ENCODE measurements around the gene SLC25A40.
"Not testable (repeated sequence)": the region's sequence is repeated elsewhere in the genome, so short reads cannot be mapped to it uniquely, and the experiment has no call there.

The SLC25A40 gene

DNA sequence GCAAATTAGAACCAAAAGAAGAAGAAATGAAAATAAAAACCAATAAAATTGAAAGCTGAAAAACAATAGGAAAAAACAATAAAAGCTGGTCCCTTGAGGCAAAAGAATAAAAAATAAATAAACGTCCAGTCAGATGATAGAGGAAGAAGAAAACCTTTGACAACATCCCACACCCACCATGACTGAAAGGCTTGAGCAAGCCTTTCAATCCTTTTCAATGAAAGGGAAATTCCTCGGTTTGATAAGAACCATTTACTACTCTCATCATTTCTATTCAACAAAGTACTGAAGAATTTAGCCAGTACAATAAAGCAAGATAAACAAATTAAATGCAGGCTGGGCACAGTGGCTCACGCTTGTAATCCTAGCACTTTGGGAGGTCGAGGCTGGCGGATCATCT lies 3.8 kb downstream of the SLC25A40 start:
- no peak for DNase-seq (ENCODE audit: low read depth, low spot score)

DNA sequence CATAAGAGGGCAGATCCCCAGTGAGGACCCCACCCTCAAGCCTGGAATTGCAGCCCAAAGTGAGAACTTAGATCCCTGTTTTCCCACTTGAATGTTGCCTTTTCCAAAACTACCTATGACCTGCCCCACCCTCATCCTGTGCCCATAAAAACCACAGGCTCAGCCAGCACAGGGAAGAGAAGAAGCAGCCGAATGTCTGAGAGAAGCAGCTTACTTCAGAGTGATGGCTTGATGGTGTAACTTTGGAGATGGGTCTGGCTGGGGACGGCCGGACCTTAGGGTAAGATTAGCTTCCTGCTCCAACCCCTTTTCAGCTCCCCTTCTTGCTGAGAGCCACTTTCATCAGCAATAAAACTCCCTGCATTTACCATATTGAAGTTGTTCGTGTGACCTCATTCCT lies 5.7 kb downstream of the SLC25A40 start:
- DNase-seq (ENCODE audit: low read depth, low spot score), result no peak

DNA sequence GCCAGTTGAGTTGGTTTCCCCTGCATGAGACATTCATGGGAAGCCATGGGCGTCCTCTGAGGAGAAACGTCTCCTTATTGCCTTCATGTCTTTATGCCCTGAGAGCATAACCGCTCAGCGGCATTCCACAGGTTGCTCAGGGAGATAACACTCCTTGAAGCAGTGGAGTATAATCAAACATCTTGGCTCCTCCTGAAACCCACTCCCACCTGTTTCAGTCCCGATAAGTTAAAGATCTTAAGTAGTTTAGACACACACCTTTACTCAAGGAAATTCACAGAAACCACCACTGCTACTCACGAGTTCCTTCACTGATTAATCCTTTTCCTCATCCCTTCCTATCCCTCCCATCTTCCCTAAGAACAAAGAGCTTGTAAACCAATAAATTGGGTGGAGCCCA lies 9.6 kb downstream of the SLC25A40 start:
- DNase-seq (ENCODE audit: low read depth, low spot score), result not testable (repeated sequence)

DNA sequence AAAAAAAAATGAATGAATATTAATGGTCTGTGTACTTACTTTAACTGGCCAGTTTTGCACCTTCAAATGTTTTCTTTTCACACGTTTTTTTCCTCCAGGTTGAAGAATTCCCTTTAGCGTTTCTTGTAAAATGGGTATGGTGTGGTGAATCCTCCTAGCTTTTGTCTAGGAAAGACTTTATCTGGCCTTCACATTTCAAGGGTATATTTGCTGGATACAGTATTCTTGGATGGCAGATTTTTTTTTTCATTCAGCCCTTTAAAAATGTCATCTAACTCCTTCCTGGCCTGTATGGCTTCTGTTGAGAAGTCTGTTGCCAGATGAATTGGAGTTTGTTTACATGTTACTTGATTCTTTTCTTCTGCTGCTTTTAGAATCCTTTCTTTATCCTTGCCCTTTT lies 10.1 kb downstream of the SLC25A40 start:
- DNase-seq (ENCODE audit: low read depth, low spot score), result no peak

DNA sequence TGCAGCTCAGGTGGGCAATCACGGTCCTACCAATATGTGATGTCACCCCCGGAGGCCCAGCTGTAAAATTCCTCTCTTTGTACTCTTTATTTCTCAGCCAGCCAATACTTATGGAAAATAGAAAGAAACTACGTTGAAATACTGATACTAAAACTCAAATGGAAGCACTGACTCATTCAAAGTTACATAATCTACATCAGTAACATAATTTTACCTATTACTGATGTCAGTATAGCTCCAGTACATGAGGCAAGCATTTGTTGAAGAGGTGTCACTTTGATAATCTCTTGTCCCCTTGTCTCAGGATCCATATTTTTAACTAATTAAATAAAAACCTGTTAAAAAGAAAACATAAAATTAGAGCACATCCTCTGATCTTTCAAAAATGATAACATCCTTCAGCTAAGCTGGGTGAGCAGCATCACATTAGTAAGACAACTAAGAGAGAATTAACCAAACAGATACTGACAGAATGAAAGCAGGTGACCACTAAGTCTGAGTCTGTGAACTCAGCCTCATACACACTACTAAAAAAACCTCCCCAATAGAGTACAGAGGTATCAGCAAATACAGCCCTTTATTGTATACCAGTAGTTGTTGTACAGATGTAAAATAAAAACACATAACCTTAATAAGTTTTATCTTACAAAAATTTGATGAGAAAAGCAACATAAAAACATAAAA lies 17.6 kb downstream of the SLC25A40 start:
- no peak for DNase-seq (ENCODE audit: low read depth, low spot score)

DNA sequence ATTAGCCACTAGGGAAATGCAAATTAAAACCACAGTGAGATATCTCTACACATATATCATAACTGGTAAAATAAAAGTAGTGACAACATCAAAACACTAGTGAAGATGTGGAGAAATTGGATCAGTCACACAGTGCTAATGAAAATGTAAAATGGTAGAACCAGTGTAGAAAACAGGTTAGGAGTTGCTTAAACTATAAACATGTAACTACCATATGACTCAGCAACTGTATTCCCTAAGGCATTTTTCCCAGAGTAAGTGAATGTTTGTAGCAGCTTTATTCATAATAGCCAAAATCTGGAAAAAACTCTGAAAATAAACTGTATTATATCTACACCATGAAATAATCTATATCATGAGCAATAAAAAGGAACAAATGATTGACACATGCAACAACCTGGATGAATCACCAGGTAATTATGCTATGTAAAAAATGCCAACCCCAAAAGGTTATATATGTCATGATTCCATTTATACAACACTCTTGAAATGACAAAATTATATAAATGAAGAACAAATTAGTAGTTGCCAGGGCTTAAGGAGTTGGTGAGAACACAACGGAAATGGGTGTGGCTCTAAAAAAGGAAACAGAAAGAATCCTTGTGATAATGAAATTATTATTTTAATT lies 22.8 kb downstream of the SLC25A40 start:
- no peak for DNase-seq (ENCODE audit: low read depth, low spot score)

DNA sequence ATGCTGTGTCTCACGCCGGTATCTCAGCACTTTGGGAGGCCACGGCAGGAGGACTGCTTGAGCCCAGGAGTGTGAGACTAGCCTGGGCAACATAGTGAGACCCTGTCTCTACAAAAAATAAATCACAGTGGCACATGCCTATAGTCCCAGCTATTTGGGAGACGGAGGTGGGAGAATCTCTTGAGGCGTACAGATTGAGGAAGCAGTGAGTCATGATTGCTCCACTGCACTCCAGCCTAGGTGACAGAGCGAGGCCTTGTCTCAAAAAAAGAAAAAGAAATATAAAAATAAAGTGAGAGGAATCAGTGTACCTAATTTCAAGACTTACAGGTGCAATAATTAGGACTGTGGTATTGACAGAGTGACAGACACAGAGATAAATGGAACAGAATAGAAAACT lies 23.9 kb downstream of the SLC25A40 start:
- DNase-seq (ENCODE audit: low read depth, low spot score), result no peak

DNA sequence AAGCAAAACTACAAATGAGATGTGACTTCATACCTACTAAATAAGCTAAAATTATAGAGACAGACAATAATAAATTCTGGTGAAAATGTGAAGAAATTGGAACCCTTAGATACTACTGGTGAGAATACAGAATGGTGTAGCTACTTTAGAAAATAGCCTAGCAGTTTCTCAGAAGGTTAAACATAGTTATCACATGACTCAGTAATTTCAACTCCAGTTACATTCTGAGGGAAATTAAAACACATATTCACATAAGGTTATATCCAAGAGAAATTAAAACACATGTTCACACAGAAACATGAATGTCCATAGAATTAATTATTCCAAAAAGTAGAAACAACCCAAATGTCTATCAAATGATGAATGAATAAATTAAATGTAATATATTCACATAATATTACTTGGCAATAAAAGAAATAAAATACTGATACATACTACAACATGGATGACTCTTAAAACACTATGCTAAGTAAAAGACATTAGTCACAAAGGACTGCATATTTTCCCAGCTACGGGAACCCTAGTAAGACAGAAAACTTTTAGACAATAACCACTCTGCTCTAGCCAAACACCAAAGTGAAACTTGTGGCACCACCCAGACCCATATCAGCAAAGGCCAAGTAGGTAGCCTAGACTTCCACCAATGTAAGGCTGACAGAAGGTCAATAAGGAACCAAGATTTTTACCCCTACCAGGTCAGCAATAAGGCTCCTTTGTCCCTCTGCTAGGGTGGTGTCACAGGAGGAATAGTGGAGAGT lies 25.1 kb downstream of the SLC25A40 start:
- no peak for DNase-seq (ENCODE audit: low read depth, low spot score)

DNA sequence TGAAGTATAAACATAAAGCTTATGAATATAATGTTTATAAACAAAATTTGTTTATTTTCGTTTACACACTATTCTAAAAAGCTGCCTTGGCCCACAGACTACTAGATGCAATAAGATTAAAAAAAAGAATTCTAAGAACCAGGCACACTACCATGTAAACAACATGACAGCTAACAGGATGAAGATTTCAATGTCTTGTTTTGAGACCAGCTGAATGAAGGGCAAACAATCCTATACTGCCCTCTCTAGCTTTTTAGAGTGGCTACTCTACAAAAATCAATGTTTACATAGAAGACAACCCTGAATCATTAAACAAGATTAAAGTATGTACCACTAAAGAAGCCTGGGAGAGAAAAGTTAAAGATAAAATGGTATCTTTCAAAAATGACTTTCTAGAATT lies 38.6 kb downstream of the SLC25A40 start:
- no peak for DNase-seq (ENCODE audit: low read depth, low spot score)

DNA sequence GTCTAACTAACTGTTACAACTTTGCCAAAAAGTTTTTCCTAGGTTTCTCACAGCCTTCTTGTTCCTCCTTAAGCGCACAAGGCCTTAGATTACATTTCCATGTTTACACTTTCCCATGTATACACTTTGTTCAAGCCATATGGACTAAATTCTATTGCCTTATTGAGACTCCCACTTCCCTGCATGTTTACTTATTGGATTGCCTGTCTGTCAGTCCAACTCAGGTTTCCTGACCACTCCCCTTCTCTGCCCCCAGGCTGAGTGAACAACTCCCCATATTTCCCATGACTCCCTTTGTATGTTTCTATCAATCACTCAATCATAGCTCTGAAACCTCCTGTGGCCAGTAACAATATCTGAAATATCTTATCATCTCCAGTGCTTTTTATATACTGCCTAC lies 43.0 kb downstream of the SLC25A40 start:
- DNase-seq (ENCODE audit: low read depth, low spot score), result no peak

DNA sequence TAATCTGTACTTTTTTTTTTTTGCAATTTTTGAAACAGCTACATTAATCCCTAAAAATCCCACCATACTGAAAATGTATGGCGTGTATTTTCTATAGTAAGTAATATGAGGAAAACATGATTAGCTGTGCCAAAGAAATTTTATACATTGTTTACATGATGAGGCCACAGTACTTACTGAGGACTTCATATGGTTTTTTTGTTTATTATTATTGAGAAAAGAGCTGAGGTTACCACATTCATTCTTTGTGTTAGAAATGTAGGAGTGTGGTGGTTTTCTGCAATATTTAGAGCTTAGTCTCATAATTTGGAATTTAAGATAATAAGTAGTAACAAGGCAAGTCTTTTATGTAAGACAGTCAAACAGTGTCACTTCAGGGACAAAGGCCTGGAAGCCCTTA lies 45.1 kb downstream of the SLC25A40 start:
- DNase-seq (ENCODE audit: low read depth, low spot score), result no peak

DNA sequence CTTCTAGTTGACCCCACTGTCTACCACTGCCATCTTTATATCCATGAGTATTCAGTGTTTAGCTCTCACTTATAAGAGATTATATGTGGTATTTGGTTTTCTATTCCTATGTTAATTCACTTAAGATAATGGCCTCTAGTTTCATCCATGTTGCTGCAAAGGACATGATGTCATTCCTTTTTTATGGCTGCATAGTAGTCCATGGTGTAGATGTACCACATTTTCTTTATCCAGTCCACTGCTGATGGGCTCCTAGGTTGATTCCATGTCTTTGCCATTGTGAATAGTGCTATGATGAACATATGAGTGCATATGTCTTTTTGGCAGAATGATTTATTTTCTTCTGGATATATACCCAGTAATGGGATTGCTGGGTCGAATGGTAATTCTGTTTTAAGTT lies 47.8 kb downstream of the SLC25A40 start:
- not testable (repeated sequence) for DNase-seq (ENCODE audit: low read depth, low spot score)

DNA sequence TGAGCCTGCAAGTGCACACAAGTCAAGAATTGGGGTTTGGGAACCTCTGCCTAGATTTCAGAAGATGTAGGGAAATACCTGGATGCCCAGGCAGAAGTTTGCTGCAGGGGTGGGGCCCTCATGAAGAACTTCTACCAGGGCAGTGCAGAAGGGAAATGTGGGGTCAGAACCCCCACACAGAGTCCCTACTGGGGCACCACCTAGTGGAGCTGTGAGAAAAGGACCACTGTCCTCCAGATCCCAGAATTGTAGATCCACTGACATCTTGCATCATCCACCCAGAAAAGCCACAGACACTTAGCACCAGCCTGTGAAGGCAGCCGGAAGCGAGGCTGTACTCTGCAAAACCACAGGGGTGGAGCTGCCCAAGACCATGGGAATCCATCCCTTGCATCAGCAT lies 50.8 kb downstream of the SLC25A40 start:
- not testable (repeated sequence) for DNase-seq (ENCODE audit: low read depth, low spot score)

DNA sequence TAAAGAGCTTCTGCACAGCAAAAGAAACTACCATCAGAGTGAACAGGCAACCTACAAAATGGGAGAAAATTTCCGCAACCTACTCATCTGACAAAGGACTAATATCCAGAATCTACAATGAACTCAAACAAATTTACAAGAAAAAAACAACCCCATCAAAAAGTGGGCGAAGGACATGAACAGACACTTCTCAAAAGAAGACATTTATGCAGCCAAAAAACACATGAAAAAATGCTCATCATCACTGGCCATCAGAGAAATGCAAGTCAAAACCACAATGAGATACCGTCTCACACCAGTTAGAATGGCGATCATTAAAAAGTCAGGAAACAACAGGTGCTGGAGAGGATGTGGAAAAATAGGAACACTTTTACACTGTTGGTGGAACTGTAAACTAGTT lies 54.1 kb downstream of the SLC25A40 start:
- not testable (repeated sequence) for DNase-seq (ENCODE audit: low read depth, low spot score)

DNA sequence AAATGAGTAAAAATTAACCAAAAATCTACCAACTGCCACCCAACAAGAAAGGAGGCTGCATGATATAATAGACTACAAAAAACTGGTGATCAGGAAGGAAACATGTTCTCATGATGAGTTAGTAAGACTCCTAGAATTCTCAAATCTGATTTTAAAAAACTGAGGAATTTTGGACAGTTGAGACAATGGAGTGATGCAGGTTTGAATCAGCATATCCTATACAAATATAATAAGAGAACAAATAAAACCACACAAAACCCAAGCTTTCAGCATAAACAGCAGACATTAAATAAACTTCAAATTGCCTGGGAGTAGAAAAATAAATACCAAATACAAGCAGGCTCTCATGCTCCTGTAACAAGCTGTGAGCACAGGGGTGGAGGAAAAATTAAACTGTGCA lies 57.8 kb downstream of the SLC25A40 start:
- DNase-seq (ENCODE audit: low read depth, low spot score), result no peak

DNA sequence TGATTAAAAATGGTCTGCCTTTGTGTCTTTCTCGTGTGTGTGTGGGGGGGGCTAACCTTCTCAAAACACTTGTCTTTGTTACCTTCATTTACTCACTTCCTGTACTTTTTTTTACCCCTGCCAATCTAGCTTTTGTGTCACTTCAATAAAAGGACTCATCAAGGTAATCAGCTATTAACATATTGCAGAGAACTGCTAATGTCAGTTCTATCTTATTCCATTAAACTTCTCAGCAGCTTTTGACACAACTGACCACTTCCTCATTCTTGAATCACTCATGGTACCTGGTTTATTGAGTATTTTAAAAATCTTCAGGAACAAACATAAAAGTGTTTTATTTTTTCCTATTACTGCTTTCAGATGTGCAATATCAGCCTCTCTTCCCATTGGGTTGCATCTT lies 59.8 kb downstream of the SLC25A40 start:
- DNase-seq (ENCODE audit: low read depth, low spot score), result no peak

DNA sequence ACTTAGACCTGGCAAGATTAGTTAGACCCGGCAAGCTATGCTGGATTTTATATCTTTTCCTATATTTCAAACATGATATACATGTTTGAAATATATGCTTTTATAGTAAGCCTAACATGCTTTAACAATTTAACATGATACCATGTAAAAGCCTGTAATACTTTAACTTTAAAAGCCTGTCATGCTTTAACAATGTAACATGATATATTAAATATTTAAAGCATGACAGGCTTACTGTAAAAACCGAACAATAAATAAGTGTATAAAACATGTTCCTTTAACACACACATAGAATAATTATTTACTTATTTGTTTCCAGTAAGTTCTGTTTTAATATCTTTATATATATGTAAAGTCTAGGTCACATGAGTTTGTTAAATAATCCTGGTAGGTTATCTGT lies 65.4 kb downstream of the SLC25A40 start:
- DNase-seq (ENCODE audit: low read depth, low spot score), result no peak

DNA sequence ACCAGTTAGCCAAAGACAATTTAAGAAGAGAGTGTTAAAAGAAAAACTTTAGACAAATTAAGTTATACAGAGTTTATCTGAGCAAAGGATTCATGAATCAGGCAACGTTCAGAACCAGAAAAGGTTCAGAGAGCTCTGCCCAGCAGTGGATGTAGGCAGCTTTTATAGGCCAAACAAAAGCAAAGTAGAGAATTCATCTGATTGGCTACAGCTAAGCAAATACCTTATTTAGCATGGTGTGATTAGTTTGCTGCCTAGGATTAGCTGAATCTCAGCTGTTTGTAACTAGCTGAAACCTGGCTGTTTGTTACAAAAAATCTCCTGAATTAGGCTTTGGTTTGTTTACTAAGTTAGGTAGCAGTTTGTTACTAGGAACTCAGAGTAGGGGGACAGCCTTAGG lies 66.0 kb downstream of the SLC25A40 start:
- peak; percentile 17 for DNase-seq (ENCODE audit: low read depth, low spot score)

DNA sequence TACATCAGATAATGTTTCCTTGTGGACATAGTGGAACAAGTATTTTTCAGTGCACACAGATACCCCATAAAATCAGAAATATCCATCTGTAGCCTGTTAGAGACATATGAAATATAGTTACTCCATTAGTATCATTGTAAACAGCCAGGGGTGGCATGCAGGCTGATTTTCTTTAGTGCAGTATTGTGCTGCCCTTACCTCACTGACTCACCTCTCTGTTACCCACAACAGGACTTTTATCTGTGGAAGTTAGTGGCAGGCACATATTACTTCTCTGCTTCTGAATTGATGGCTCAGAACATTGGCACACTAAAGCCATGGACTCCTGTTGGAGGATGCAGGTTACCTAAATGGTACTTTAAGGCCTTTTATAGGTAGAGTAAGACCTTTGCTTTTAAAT lies 70.0 kb downstream of the SLC25A40 start:
- no peak for DNase-seq (ENCODE audit: low read depth, low spot score)

DNA sequence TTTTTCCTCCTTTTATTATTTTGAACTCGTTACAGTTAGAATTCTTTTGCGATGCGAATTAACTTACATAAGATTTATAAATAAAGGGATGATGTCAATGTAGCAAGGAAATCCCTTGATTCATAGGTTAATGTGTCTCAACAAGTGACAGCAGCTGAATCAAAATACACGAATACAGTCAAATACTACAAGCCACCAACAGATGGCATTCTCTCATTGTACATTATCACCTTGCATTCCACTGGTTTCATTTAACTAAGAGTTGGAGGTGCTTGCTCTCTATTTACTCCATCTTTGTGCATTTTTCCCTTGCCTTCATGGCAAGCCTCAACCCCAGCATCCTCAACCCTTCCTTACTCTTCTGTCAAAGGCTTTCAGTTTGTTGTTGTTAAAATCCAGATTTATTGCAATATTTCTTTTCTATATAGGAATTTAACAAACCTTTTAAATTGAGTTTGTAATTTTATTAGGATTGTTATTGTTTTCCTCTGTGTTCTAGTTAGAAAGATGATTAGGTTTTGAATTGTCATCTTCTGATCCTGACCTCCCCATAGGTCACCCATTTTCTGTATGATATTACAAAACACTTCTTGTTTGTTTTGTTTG lies 78.3 kb downstream of the SLC25A40 start:
- peak; percentile 25 for DNase-seq (ENCODE audit: low read depth, low spot score)

DNA sequence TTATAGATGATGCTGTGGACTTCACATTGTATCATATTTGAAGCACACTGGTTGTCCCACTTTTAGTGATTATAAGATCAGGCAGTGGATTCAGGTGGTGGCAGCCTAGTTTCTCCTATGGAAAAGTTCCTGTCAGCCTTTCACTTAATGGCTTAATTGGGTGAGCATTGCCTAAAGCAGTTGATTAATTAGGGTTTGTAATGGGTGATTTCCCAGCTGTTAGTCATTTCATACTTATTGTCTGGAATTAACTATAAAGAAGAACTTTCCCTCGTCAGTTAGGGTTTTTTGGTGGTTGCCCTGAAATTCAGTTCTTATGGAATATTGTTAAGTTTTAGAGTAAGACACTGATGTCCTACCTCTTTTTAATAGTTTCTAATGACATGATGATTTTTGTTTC lies 78.8 kb downstream of the SLC25A40 start:
- DNase-seq (ENCODE audit: low read depth, low spot score), result no peak

DNA sequence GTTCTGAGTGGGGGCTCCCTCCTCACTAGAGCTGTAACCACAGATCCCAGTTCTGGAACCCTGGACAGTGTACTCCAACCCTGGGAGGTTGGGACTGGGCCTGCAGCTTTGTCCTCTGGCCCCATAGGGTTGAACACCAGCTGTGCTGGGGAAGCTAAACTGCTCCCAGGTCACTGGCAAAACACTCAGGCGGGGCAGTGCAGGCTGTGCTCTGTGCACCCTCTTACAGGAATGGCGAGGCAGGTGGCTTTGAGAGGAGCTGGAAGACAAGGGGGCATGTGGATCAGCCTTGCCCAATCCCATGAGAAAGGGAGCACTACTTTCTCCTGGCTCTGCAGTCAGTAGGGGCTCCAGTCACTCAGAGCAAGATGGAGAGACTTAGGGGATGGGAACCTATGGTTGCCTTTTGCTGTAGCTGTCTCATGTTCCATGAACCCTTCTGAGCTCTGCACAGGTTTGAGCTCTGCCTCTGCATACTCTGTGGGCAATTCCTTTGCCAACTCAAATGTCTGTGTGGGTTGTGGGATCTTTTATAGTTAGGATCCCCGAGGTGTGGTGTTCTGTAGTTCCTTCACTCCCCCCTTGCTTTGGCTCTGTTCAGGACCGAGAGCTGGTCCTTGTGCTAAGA lies 90.7 kb downstream of the SLC25A40 start:
- no peak for DNase-seq (ENCODE audit: low read depth, low spot score)

Data from iPS DF 19.7 (cell line).